Fibroblast of skin of left biceps (primary cell): ENCODE measurements around the gene NRP1.
"Not testable (repeated sequence)": the region's sequence is repeated elsewhere in the genome, so short reads cannot be mapped to it uniquely, and the experiment has no call there.

ENCODE experiments used
- DNase-seq, 2 experiments: peaks; one replicate each; pipeline ENCODE4 v3.0.0-alpha.2; 2013; ENCODE audit warnings: low read depth in 2 of 2

Gene NRP1

GRCh38 chr10:33334153-33334804 is at the start of gene NRP1:
Gene NRP1 (minus strand): TSS chr10:33334667. CDS start chr10:33334382, 285 bp downstream.
- no peak for DNase-seq

GRCh38 chr10:33384201-33384600 is 49.7 kb upstream of the NRP1 start:
- not testable (repeated sequence) for DNase-seq

- DNase-seq: no peak
Observed at GRCh38 chr10:33382921-33383713, 48.6 kb upstream of the NRP1 start.

- DNase-seq: no peak
Observed at GRCh38 chr10:33382216-33382600, 47.7 kb upstream of the NRP1 start.

- DNase-seq: peak; percentile 97 to 98
Observed at GRCh38 chr10:33381451-33382215, 47.2 kb upstream of the NRP1 start.

GRCh38 chr10:33377658-33378025 is 43.2 kb upstream of the NRP1 start:
- no peak for DNase-seq

- DNase-seq: peak in 1 of 2 experiments; percentile 63
Observed at GRCh38 chr10:33376976-33377657, 42.6 kb upstream of the NRP1 start.

- no peak for DNase-seq
Observed at GRCh38 chr10:33376476-33376875, 42.0 kb upstream of the NRP1 start.

GRCh38 chr10:33373263-33373662 is 38.8 kb upstream of the NRP1 start:
- DNase-seq: no peak

GRCh38 chr10:33371234-33371633 is 36.8 kb upstream of the NRP1 start:
- DNase-seq: no peak

GRCh38 chr10:33370434-33370930 is 36.0 kb upstream of the NRP1 start:
- DNase-seq: no peak

GRCh38 chr10:33368086-33368485 is 33.6 kb upstream of the NRP1 start:
- DNase-seq: no peak

GRCh38 chr10:33365871-33366411 is 31.5 kb upstream of the NRP1 start:
- DNase-seq: peak; percentile 92 to 96

GRCh38 chr10:33365301-33365700 is 30.8 kb upstream of the NRP1 start:
- DNase-seq: no peak

GRCh38 chr10:33363106-33363505 is 28.6 kb upstream of the NRP1 start:
- DNase-seq: no peak

GRCh38 chr10:33358016-33358415 is 23.5 kb upstream of the NRP1 start:
- no peak for DNase-seq

GRCh38 chr10:33355274-33355673 is 20.8 kb upstream of the NRP1 start:
- no peak for DNase-seq

- DNase-seq: no peak
Observed at GRCh38 chr10:33353853-33354252, 19.4 kb upstream of the NRP1 start.

- no peak for DNase-seq
Observed at GRCh38 chr10:33353334-33353733, 18.9 kb upstream of the NRP1 start.

- DNase-seq: no peak
Observed at GRCh38 chr10:33352615-33353014, 18.1 kb upstream of the NRP1 start.

- no peak for DNase-seq
Observed at GRCh38 chr10:33352175-33352574, 17.7 kb upstream of the NRP1 start.

GRCh38 chr10:33350041-33350440 is 15.6 kb upstream of the NRP1 start:
- no peak for DNase-seq
